Thymus (tissue), 11 donors: ENCODE data around the gene ANO6. TPM values are rescaled to one million over a fixed set of nuclear protein-coding genes. Genes with fewer than 3 reads are reported as not detected.

Experiments
- DNase-seq, 9 donors: peaks; one replicate each; pipeline ENCODE4 v3.0.0-alpha.2; 2013; ENCODE audit warnings: low spot score in 9 of 9, low read depth in 6 of 9, missing footprints in 1 of 9
- H3K27ac ChIP-seq, 2 donors: one replicate each; pipeline ENCODE4 v1.5.1; 2013; ENCODE audit warnings: control low read depth in 1 of 2, low read depth in 1 of 2, low read length in 1 of 2, mild to moderate bottlenecking in 1 of 2, moderate library complexity in 1 of 2
- H3K27me3 ChIP-seq, 2 donors: one replicate each; pipeline ENCODE4 v1.5.1; 2013; ENCODE audit warnings: low read length in 1 of 2; ENCODE audit not compliant: control insufficient read depth in 2 of 2, insufficient read depth in 1 of 2
- H3K36me3 ChIP-seq, 2 donors: one replicate each; pipeline ENCODE4 v1.5.1; 2013; ENCODE audit warnings: low read length in 1 of 2, mild to moderate bottlenecking in 1 of 2, moderate library complexity in 1 of 2; ENCODE audit not compliant: control insufficient read depth in 2 of 2, insufficient read depth in 2 of 2
- H3K4me1 ChIP-seq, 2 donors: one replicate each; pipeline ENCODE4 v1.5.1; 2013; ENCODE audit warnings: low read length in 2 of 2; ENCODE audit not compliant: control insufficient read depth in 2 of 2, insufficient read depth in 2 of 2
- H3K4me3 ChIP-seq, 2 donors: one replicate each; pipeline ENCODE4 v1.5.1; 2013; ENCODE audit warnings: low read length in 2 of 2, control low read depth in 1 of 2, mild to moderate bottlenecking in 1 of 2
- H3K9me3 ChIP-seq, 2 donors: one replicate each; pipeline ENCODE4 v1.5.1; 2013; ENCODE audit warnings: low read length in 1 of 2, mild to moderate bottlenecking in 1 of 2; ENCODE audit not compliant: control insufficient read depth in 2 of 2, insufficient read depth in 1 of 2
- WGBS: extraction: QIAGEN DNeasy Blood & Tissue Kit; methylation state at CpG from one replicate; pipeline ENCODE4 v1.1.7; 2013; 5-methylcytosine and 5-hydroxymethylcytosine counted together
- polyA plus RNA-seq: library from polyadenylated mRNA; stranded (reverse); fragments of 200-250 nt; gene quantifications from one replicate; pipeline ENCODE4 v1.2.3, GENCODE V29; 2013
- total RNA-seq: library from RNA; stranded (reverse); fragments of 120-200 nt; gene quantifications from one replicate; pipeline ENCODE4 v1.2.4, GENCODE V29; 2013
- donor health status: healthy.

The ANO6 gene
- total and polyA plus RNA-seq, 2 donors = 11.6 to 33.1 TPM

DNA sequence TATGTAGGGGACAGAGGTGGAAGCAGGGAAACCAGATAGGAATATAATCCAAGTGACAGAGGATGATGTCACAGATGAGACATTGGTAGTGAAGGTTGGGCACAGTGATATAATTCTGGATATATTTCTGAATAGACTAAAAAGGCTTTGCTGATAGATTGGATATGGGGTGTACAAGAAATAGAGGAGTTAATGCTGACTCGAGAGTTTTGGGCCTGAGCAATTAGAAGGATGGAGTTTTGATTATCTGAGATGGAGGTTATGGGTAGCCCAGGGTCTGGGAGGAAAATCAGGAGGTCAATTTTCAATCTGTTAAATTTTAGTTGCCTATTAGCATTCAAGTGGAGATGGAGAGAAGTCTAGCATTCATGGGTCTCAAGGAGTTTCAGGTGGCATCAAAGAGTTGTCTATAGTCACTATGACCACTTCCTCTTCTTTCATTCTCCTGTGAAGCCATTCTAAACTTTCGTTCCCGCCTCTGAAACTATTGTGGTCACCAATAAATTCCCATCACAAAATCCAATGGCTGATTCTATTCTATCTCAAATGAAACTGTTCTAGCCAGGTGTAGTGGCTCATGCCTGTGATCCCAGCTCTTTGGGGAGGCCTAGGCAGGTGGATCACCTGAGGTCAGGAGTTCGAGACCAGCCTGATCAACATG lies 10.6 kb upstream of the ANO6 start:
- no peak overlapping the region for H3K27ac ChIP-seq
- 85% methylated on average over 4 of the region's 4 CpGs for WGBS
- no peaks in the 10 kb centered on the region for H3K36me3 ChIP-seq
- DNase-seq = no peak
- H3K4me3 ChIP-seq = no peak overlapping the region
- H3K27me3 ChIP-seq = no peaks in the 10 kb centered on the region
- peaks cover 9% of the 10 kb centered on the region in 2 donors for H3K4me1 ChIP-seq
- H3K9me3 ChIP-seq = no peaks in the 10 kb centered on the region

DNA sequence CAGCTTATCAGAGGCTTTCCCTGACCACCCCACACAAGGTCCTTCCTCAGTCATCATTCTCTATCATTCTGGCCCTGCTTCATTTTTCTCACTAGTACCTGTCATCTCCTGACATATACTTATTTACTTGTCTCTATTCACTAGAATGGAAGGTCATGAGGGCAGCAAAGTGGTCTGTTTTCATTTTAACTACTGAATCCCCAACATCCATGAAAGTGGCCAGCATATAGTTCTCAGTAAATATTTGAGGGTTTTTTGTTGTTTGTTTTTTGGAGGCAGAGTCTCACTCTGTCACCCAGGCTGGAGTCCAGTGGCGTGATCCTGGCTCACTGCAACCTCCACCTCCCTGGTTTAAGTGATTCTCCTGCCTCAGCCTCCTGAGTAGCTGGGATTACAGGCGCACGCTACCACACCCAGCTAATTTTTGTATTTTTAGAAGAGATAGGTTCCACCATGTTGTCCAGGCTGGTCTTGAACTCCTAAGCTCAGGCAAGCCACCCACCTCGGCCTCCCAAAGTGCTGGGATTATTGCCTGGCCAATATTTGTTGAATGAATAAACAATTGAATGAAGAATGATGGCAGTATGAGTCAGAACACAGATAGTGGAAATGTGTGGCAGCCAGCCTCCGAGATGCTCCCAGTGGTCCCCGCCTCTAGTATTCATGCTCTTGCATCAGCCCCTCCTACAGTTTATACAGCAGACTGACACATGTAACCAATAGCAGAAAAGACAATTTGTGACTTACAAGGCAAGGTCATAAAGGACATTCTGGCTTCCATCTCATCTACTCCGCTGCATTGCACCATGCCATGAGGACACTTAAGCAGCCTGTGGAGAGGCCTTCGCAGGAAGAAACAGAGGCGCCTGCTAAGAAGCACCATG lies 7.0 kb upstream of the ANO6 start:
- WGBS = 89% methylated on average over 9 of the region's 9 CpGs
- Histone ChIP-seq H3K27ac (no peak overlapping the region), H3K36me3 (no peaks in the 10 kb centered on the region), H3K4me3 (no peak overlapping the region), H3K27me3 (no peaks in the 10 kb centered on the region), H3K4me1 (peaks cover 0 to 4% of the 10 kb centered on the region in 2 donors), H3K9me3 (no peaks in the 10 kb centered on the region)
- no peak for DNase-seq

- Histone ChIP-seq H3K9me3 (no peaks in the 10 kb centered on the region), H3K27me3 (no peaks in the 10 kb centered on the region), H3K27ac (no peak overlapping the region), H3K4me1 (peaks cover 0 to 4% of the 10 kb centered on the region in 2 donors), H3K36me3 (no peaks in the 10 kb centered on the region), H3K4me3 (no peak overlapping the region)
- no peak for DNase-seq
- 97% methylated on average over 2 of the region's 2 CpGs for WGBS
Measured at GRCh38 chr12:45209784-45210183, 6.1 kb upstream of the ANO6 start.

GRCh38 chr12:45212064-45212463 lies 3.8 kb upstream of the ANO6 start:
- peaks cover 0 to 3% of the 10 kb centered on the region in 2 donors for H3K4me1 ChIP-seq
- 98% methylated on average over 1 of the region's 1 CpG for WGBS
- H3K36me3 ChIP-seq = no peaks in the 10 kb centered on the region
- H3K9me3 ChIP-seq = no peaks in the 10 kb centered on the region
- no peak for DNase-seq
- H3K27ac ChIP-seq = no peak overlapping the region
- H3K27me3 ChIP-seq = no peaks in the 10 kb centered on the region
- H3K4me3 ChIP-seq = no peak overlapping the region

GRCh38 chr12:45213107-45213506 lies 2.8 kb upstream of the ANO6 start:
- H3K4me1 ChIP-seq = peaks cover 0 to 4% of the 10 kb centered on the region in 2 donors
- no peak for DNase-seq
- no peak overlapping the region for H3K27ac ChIP-seq
- H3K36me3 ChIP-seq = no peaks in the 10 kb centered on the region
- no peak overlapping the region for H3K4me3 ChIP-seq
- 98% methylated on average over 1 of the region's 1 CpG for WGBS
- no peaks in the 10 kb centered on the region for H3K9me3 ChIP-seq
- H3K27me3 ChIP-seq = no peaks in the 10 kb centered on the region

DNA sequence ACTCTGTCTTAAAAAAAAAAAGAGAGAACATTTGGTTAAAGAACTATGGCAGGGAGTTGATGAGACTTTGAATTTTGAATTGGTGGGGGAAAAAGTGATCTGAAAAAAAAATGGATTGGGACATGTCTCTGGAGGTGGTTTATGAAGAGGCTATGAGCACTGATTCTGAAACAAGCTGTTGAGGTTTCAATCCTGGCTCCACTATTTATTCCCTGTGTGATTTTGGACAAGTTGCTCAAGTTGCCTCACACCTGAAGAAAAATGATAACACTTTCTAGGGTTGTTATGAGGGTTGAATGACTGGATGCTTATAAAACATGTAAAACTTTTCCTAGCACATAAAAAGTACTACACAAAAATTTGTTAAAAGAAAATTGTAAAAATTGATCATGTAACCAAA lies 1.8 kb upstream of the ANO6 start:
- Histone ChIP-seq H3K27me3 (no peaks in the 10 kb centered on the region), H3K4me3 (no peak overlapping the region), H3K27ac (no peak overlapping the region), H3K9me3 (no peaks in the 10 kb centered on the region), H3K36me3 (no peaks in the 10 kb centered on the region), H3K4me1 (peaks cover 4 to 11% of the 10 kb centered on the region in 2 donors)
- no peak for DNase-seq

GRCh38 chr12:45214749-45215418 lies 1.0 kb upstream of the ANO6 start:
- DNase-seq = peak in 4 of 9 donors; percentile 44 to 75 (median 46)

DNA sequence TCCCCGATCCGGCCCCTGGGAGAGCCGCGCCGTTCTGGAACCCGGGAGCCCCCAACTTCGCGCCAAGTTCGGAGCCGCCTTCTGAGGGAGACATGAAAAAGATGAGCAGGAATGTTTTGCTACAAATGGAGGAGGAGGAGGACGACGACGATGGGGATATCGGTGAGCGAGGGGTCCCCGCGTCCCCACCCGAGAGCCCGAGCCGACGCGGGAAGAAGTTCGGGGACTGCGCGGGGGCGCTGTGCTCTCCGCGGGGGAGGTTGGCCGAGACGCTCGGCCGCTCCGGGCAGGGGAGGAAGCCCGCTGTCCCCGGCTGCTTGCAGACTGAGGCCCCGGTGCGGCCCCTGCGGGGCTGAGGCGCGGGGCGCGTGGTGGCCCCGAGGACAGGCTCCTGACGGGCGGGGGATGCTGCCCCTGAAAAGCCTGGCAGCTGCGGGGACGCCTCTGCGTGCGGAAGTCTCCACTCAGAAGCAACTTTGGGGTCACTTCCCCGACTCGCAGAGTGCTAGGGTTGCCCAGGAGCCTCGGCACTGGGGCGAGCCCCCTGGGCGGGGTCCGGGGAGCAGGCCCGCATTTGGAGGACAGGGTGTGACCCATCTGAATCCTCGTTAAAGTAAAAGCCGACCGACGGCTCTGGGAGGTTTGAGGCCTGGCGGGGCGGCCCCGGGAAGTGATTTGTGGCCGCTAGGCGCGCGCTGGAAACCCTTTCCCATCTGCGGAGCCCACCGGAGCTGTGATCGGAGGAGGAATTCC lies 511 bp downstream of the ANO6 start:
- Histone ChIP-seq H3K27me3 (no peaks in the 10 kb centered on the region), H3K36me3 (peaks cover 0 to 4% of the 10 kb centered on the region in 2 donors), H3K4me1 (peaks cover 26 to 31% of the 10 kb centered on the region in 2 donors), H3K9me3 (no peaks in the 10 kb centered on the region), H3K27ac (peak overlapping the region; percentile 95 to 96), H3K4me3 (peak overlapping the region; percentile 79 to 98)
- peak in 6 of 9 donors; percentile 46 to 83 (median 62) for DNase-seq
- WGBS = under 1% methylated on average over 70 of the region's 70 CpGs

More at GRCh38 chr12:45214749-45215418, 1.0 kb upstream of the ANO6 start:
- peak overlapping the region; percentile 95 to 96 for H3K27ac ChIP-seq
- H3K4me1 ChIP-seq = peaks cover 11 to 19% of the 10 kb centered on the region in 2 donors
- H3K9me3 ChIP-seq = no peaks in the 10 kb centered on the region
- WGBS = 13% methylated on average over 11 of the region's 11 CpGs
- H3K27me3 ChIP-seq = no peaks in the 10 kb centered on the region
- H3K36me3 ChIP-seq = peaks cover 0 to 3% of the 10 kb centered on the region in 2 donors
- peak overlapping the region; percentile 79 to 98 for H3K4me3 ChIP-seq
